Gastroesophageal sphincter (tissue), 4 donors: Measurements from ENCODE around the gene ZNF575. TPM values are rescaled to one million over a fixed set of nuclear protein-coding genes. Genes with fewer than 3 reads are reported as not detected.
"Not testable (repeated sequence)": the region's sequence is repeated elsewhere in the genome, so short reads cannot be mapped to it uniquely, and the experiment has no call there.

ENCODE experiments used
- ATAC-seq: fragments of 150-250 bp; one replicate; pipeline ENCODE4 v1.9.1; 2016; ENCODE audit warnings: mild to moderate bottlenecking, moderate library complexity
- H3K27ac ChIP-seq, 4 donors: fragments of 200-600 bp; sonication (generic) in 3 of 4; 1 replicate in 3 of 4; 2 replicates in 1 of 4; pipeline ENCODE4 v1.5.1; 2016 to 2019
- H3K27me3 ChIP-seq: fragments of 200-600 bp; sonication (generic); one replicate; pipeline ENCODE4 v1.5.1; 2019
- H3K36me3 ChIP-seq, 2 donors: fragments of 200-600 bp; sonication (generic); one replicate each; pipeline ENCODE4 v1.5.1; 2019; ENCODE audit warnings: control low read depth in 1 of 2
- H3K4me1 ChIP-seq, 3 donors: fragments of 200-600 bp; sonication (generic); 1 replicate in 2 of 3; 2 replicates in 1 of 3; pipeline ENCODE4 v1.5.1; 2016 to 2019; ENCODE audit warnings: control low read depth in 2 of 3
- H3K4me3 ChIP-seq, 2 donors: fragments of 200-600 bp; sonication (generic); one replicate each; pipeline ENCODE4 v1.5.1; 2019; ENCODE audit warnings: mild to moderate bottlenecking in 1 of 2, moderate library complexity in 1 of 2
- H3K9me3 ChIP-seq, 3 donors: fragments of 200-600 bp; sonication (generic); one replicate each; pipeline ENCODE4 v1.5.1; 2017 to 2019; ENCODE audit warnings: control low read depth in 2 of 3
- EP300 ChIP-seq: sonication (generic); formaldehyde crosslinking; IDR thresholded peaks from one replicate; pipeline ENCODE4 v1.6.1; 2017; ENCODE audit warnings: antibody characterized with exemption, mild to moderate bottlenecking
- POLR2A ChIP-seq, 2 donors: fragments of 450-650 bp; IDR thresholded peaks; one replicate each; pipeline ENCODE4 v1.6.1; 2017; ENCODE audit warnings: antibody characterized with exemption in 2 of 2, mild to moderate bottlenecking in 2 of 2, moderate library complexity in 1 of 2
- POLR2AphosphoS5 ChIP-seq: sonication (generic); formaldehyde crosslinking; IDR thresholded peaks from one replicate; pipeline ENCODE4 v1.6.1; 2017; ENCODE audit warnings: antibody characterized with exemption
- WGBS, 2 donors: methylation state at CpG; one replicate each; pipeline ENCODE4 v1.1.5; 2018; ENCODE audit warnings: low coverage in 1 of 2; 5-methylcytosine and 5-hydroxymethylcytosine counted together
- total RNA-seq, 4 donors: library from RNA; depleted of rRNA; stranded (reverse); fragments of >200 nt; gene quantifications; one replicate each; pipeline ENCODE4 v1.1.0, GENCODE V29; 2016
- TF ChIP-seq, protein P1 (sequence below), 4 experiments: fragments of 200-600 bp in 2 of 4; fragments of 450-650 bp in 2 of 4; sonication (generic) in 1 of 4; IDR thresholded peaks; one replicate each; pipeline ENCODE4 v1.5.1; 2017 to 2019; ENCODE audit warnings: antibody characterized with exemption in 4 of 4, mild to moderate bottlenecking in 2 of 4, moderate library complexity in 2 of 4

Gene ZNF575
- total RNA-seq, 4 donors from 2014 or later: 0.66 to 3.3 TPM; not detected in 2

DNA sequence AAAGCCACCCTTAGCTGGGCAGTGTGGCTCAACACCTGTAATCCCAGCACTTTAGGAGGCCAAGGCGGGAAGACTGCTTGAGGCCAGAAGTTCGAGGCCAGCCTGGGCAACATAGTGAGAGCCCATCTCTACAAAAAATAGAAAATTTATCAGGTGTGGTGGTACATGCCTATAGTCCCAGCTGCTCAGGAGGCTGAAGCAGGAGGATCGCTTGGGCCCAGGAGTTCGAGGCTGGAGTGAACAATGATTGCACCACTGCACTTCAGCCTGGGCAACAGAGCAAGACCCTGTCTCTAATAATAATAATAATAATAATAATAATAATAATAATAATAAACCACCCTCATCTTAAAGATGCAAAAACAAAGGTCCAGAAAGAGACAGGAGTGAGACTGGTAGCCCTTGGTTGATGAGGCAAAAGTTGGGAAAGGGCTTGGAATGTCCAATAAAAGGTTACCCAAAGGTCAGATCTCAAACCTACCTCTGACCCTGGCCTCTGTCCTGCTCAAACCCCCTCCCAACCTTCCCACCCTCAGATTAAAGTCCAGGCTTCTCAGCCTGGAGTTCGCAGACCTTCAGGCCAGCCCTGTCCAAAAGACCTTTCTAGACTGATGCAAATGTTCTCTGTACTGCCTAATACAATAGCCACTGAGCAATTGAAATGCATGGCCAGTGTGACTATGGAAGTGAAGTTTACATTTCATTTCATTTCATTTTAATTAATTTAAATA is 9.1 kb downstream of the ZNF575 start:
- Histone ChIP-seq H3K27me3 (no peaks in the 10 kb centered on the region), H3K4me3 (no peak overlapping the region), H3K4me1 (no peaks in the 10 kb centered on the region), H3K27ac (no peak overlapping the region), H3K36me3 (peaks cover 0 to 97% of the 10 kb centered on the region in 2 donors), H3K9me3 (peaks cover 0 to 11% (median 0%) of the 10 kb centered on the region in 3 donors)
- no peak for ATAC-seq
- WGBS, 2 donors: 93 to 96% methylated on average over 5 of the region's 5 CpGs
- TF ChIP-seq POLR2AphosphoS5 (no peak), EP300 (no peak), POLR2A (IDR thresholded peaks at IDR 0.05) (no peak)
- TF ChIP-seq, protein P1, sequence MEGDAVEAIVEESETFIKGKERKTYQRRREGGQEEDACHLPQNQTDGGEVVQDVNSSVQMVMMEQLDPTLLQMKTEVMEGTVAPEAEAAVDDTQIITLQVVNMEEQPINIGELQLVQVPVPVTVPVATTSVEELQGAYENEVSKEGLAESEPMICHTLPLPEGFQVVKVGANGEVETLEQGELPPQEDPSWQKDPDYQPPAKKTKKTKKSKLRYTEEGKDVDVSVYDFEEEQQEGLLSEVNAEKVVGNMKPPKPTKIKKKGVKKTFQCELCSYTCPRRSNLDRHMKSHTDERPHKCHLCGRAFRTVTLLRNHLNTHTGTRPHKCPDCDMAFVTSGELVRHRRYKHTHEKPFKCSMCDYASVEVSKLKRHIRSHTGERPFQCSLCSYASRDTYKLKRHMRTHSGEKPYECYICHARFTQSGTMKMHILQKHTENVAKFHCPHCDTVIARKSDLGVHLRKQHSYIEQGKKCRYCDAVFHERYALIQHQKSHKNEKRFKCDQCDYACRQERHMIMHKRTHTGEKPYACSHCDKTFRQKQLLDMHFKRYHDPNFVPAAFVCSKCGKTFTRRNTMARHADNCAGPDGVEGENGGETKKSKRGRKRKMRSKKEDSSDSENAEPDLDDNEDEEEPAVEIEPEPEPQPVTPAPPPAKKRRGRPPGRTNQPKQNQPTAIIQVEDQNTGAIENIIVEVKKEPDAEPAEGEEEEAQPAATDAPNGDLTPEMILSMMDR (IDR thresholded peaks at IDR 0.05): no peak

DNA sequence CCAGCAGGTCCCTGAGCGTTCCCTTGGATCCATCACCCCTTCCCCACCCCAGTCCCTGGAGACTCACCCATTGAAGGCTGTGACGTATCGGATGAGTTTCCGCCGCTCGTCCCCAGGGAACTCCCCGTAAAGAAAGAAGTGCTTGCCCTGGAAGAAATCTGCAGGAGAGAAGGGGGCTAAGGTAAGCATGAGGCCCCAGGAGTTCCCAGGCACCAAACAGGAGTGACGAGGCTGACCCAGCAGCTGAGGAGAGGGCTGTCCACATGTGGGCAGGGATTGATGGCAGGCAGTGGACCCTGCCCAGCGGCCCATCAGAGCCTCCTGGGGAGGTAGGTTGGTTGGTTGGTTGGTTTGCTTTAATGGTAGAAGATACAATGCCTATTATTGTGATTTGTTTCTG is 11.1 kb downstream of the ZNF575 start:
- WGBS, 2 donors: 80 to 100% methylated on average over 2 to 3 of the region's 9 CpGs

DNA sequence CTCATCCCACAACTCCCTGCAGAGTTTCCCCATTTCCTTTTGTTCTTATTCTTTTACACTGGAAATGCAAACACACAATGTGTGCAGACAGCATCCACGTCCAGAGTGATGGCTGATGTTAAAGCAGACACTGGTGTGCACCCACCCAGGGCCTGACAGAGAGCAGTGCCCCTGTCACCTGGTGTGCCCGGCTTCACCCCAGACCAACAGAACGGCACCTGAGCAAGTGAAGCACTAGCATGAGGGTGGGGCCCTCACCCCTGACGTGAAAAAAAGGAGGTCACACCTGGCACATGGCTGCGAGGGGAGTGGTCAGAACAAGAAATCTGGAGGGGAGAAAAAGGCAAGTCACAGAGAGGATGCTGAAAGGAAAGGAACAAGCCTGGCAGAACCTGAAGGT is 12.3 kb downstream of the ZNF575 start:
- H3K4me3 ChIP-seq: no peak overlapping the region
- peaks cover 0 to 92% of the 10 kb centered on the region in 2 donors for H3K36me3 ChIP-seq
- H3K27me3 ChIP-seq: no peaks in the 10 kb centered on the region
- no peak for ATAC-seq
- H3K4me1 ChIP-seq: no peaks in the 10 kb centered on the region
- H3K9me3 ChIP-seq: no peaks in the 10 kb centered on the region
- no peak overlapping the region for H3K27ac ChIP-seq
- WGBS, 2 donors: 76 to 92% methylated on average over 2 to 4 of the region's 5 CpGs
- TF ChIP-seq, protein P1 (IDR thresholded peaks at IDR 0.05): no peak
- TF ChIP-seq POLR2A (IDR thresholded peaks at IDR 0.05) (no peak), POLR2AphosphoS5 (no peak), EP300 (no peak)

More for the DNA sequence above, 11.1 kb downstream of the ZNF575 start:
- H3K4me3 ChIP-seq: no peak overlapping the region
- no peaks in the 10 kb centered on the region for H3K4me1 ChIP-seq
- no peak overlapping the region for H3K27ac ChIP-seq
- no peaks in the 10 kb centered on the region for H3K27me3 ChIP-seq
- no peak for TF ChIP-seq POLR2A (IDR thresholded peaks at IDR 0.05)
- TF ChIP-seq EP300: no peak
- TF ChIP-seq, protein P1 (IDR thresholded peaks at IDR 0.05): no peak
- TF ChIP-seq POLR2AphosphoS5: no peak
- H3K9me3 ChIP-seq: peaks cover 0 to 6% (median 0%) of the 10 kb centered on the region in 3 donors
- ATAC-seq: no peak
- H3K36me3 ChIP-seq: peaks cover 0 to 92% of the 10 kb centered on the region in 2 donors

DNA sequence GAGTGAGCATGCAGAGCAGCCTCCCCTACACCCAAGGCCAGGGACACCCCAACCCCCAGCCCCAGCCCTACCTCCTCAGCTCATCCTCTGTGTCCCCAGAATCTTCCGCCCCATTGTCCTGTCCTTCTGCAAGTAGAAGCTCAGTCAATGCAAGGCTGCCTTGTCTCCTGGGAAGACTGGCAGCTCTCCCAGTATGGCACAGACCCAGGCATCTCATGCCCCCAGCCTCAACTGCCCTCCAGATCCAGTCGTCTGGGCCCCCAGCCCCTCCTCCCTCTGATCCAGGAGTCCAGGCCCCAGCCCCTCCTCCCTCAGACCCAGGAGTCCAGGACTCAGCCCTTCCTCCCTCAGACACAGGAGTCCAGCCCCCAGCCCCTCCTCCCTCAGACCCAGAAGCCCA is 13.0 kb downstream of the ZNF575 start:
- TF ChIP-seq POLR2AphosphoS5 (no peak), EP300 (no peak), POLR2A (IDR thresholded peaks at IDR 0.05) (no peak)
- TF ChIP-seq, protein P1 (IDR thresholded peaks at IDR 0.05): no peak
- Histone ChIP-seq H3K4me3 (no peak overlapping the region), H3K4me1 (no peaks in the 10 kb centered on the region), H3K9me3 (no peaks in the 10 kb centered on the region), H3K27me3 (no peaks in the 10 kb centered on the region), H3K27ac (no peak overlapping the region), H3K36me3 (peaks cover 0 to 92% of the 10 kb centered on the region in 2 donors)
- ATAC-seq: no peak
- 43 to 58% methylated on average over 1 to 2 of the region's 2 CpGs for WGBS, 2 donors

DNA sequence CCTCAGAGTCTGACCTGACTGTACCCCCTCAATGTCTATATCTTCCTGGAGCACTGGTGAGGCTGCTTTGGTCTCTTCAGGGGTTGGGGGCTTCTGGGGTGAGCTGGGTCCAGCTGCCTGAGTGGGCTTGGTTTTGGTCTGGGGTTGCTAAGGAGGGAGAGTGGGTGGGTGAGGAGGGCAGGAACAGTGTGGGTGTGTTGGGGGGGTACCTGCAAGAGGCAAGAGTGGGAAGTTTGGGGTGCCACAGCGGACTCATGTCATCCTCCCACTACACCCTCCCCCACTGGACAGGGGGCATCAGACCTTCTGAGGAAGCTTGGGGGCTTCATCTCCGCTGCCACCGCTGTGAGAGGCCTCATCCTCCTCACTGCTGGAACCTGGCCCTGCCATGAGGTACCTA is 13.6 kb downstream of the ZNF575 start:
- H3K4me1 ChIP-seq: no peaks in the 10 kb centered on the region
- H3K27ac ChIP-seq: no peak overlapping the region
- TF ChIP-seq POLR2AphosphoS5 (no peak), POLR2A (IDR thresholded peaks at IDR 0.05) (no peak), EP300 (no peak)
- TF ChIP-seq, protein P1 (IDR thresholded peaks at IDR 0.05): no peak
- H3K9me3 ChIP-seq: no peaks in the 10 kb centered on the region
- ATAC-seq: no peak
- H3K4me3 ChIP-seq: no peak overlapping the region
- 100% methylated on average over 3 of the region's 3 CpGs; no CpG with 5 or more reads in 1 of the 2 donors for WGBS, 2 donors
- no peaks in the 10 kb centered on the region for H3K27me3 ChIP-seq
- H3K36me3 ChIP-seq: peaks cover 0 to 92% of the 10 kb centered on the region in 2 donors

DNA sequence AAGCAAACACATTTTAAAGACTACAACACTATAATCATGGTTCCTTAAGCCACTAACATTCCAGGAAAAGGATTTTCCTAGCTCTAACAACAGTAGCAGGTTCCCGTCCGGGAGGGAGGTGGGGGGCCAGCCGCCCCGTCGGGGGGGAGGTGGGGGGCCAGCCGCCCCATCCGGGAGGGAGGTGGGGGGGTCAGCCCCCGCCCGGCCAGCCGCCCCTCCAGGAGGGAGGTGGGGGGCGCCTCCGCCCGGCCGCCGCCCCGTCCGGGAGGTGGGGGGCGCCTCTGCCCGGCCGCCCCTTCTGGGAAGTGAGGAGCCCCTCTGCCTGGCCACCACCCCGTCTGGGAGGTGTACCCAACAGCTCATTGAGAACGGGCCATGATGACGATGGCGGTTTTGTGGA is 14.9 kb downstream of the ZNF575 start:
- H3K36me3 ChIP-seq: peaks cover 0 to 92% of the 10 kb centered on the region in 2 donors
- not testable (repeated sequence) for H3K9me3 ChIP-seq

More for the DNA sequence above, 14.9 kb downstream of the ZNF575 start:
- not testable (repeated sequence) for H3K4me1 ChIP-seq, H3K27ac ChIP-seq, H3K4me3 ChIP-seq, H3K27me3 ChIP-seq, ATAC-seq
- WGBS, 2 donors: no CpG with 5 or more reads among the region's 24 CpGs
